DOHH2 (cell line): ENCODE results near the gene BRCA2.

Source experiments
- H3F3A ChIP-seq: fragments of 200-600 bp; sonication (generic), shearing (Covaris generic); 2 replicates; pipeline ENCODE4 v1.6.0; 2016; ENCODE audit warnings: antibody characterized with exemption, mild to moderate bottlenecking; ENCODE audit not compliant: control insufficient read depth, insufficient read depth
- H3K27ac ChIP-seq: fragments of 200-600 bp; sonication (generic); 2 replicates; pipeline ENCODE4 v1.5.1; 2014; ENCODE audit warnings: low read depth, mild to moderate bottlenecking, low read length, moderate library complexity
- H3K27me3 ChIP-seq: fragments of 200-600 bp; sonication (generic); 2 replicates; pipeline ENCODE4 v1.6.1; 2014; ENCODE audit warnings: mild to moderate bottlenecking, low read length, mixed read lengths; ENCODE audit not compliant: control insufficient read depth
- H3K36me3 ChIP-seq: fragments of 200-600 bp; sonication (generic); 2 replicates; pipeline ENCODE4 v1.6.1; 2014; ENCODE audit warnings: mild to moderate bottlenecking, low read length, moderate library complexity, mixed read lengths; ENCODE audit not compliant: control insufficient read depth
- H3K4me1 ChIP-seq: fragments of 200-600 bp; sonication (generic); 2 replicates; pipeline ENCODE4 v1.6.1; 2014; ENCODE audit warnings: mild to moderate bottlenecking, low read length, mixed read lengths; ENCODE audit not compliant: control insufficient read depth
- H3K4me2 ChIP-seq: fragments of 200-600 bp; sonication (generic); 2 replicates; pipeline ENCODE4 v1.6.0; 2014; ENCODE audit warnings: mild to moderate bottlenecking, low read length, moderate library complexity
- H3K4me3 ChIP-seq: fragments of 200-600 bp; sonication (generic); 2 replicates; pipeline ENCODE4 v1.5.1; 2014; ENCODE audit warnings: mild to moderate bottlenecking, low read length, mixed read lengths
- H3K79me2 ChIP-seq: fragments of 200-600 bp; sonication (generic); 2 replicates; pipeline ENCODE4 v1.6.1; 2014; ENCODE audit warnings: mild to moderate bottlenecking, low read length, mixed read lengths; ENCODE audit not compliant: control insufficient read depth
- H3K9me2 ChIP-seq: fragments of 200-600 bp; sonication (generic); replicated peaks from 2 replicates; pipeline ENCODE4 v1.6.1; 2014; ENCODE audit warnings: mild to moderate bottlenecking, low read length, mixed read lengths; ENCODE audit not compliant: control insufficient read depth
- H3K9me3 ChIP-seq: fragments of 200-600 bp; sonication (generic); 2 replicates; pipeline ENCODE4 v1.6.1; 2014; ENCODE audit warnings: antibody characterized with exemption, low read length, mixed read lengths; ENCODE audit not compliant: control insufficient read depth, insufficient read depth
- H4K20me1 ChIP-seq: fragments of 200-600 bp; sonication (generic); 2 replicates; pipeline ENCODE4 v1.6.0; 2014; ENCODE audit warnings: low read depth, mild to moderate bottlenecking, antibody characterized with exemption, low read length, moderate library complexity; ENCODE audit not compliant: control insufficient read depth, insufficient read depth
- EZH2phosphoT487 ChIP-seq: fragments of 200-600 bp; sonication (generic); IDR thresholded peaks from 2 replicates; pipeline ENCODE4 v1.6.1; 2017; ENCODE audit warnings: borderline replicate concordance, mild to moderate bottlenecking, antibody characterized with exemption, low read length, moderate library complexity, mixed read lengths
- TF ChIP-seq, protein P1 (sequence below): fragments of 200-600 bp; sonication (generic); IDR thresholded peaks from one replicate; pipeline ENCODE4 v1.5.1; 2014; ENCODE audit warnings: antibody characterized with exemption, mild to moderate bottlenecking, low read depth, low read length; ENCODE audit not compliant: poor library complexity, severe bottlenecking

Gene BRCA2

DNA sequence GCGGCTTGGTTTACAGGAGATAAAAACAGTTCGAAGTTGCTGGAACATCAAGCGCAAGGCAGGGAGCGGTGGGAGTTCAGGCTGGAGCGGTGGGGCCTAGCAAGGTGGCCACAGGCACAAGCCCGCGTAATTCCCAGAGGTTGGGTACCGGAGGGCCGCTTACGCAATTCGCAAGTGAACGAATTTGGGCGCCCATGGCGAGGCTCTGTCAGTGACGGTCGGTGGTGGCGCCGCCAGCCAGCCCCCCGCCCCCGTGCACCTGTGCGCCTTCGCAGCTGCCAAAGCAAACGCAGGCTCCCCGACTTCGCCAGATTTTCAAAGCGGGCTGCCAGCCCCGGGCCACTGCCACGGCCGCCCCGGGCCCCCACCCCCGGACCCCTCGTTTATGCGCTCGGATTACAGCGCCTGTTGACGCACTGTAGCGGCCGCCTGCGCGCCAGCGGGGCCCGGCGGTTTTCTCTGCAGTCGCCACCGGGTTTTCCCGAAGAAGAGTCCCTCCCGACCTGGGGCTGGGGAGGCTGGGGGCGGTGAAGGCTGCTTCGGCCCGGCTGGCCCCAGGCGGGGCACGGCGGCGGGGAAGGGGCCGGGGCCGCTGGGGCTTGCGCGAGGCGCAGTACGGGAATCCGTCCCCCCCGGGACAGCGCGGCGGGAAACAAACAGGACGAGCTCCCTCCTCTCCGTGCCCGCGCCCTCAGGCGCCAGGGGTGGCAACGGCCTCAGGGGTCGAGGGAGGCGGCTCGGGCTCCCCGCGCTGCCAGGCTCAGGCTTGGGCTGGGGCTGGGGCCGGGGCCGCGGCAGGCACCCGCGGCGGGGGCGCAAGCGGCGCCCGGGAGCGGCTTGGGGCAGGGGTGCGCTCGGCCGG lies 111.9 kb downstream of the BRCA2 start:
- Histone ChIP-seq H3K9me2 (no peaks in the 10 kb centered on the region), H3F3A (no peaks in the 10 kb centered on the region), H3K27ac (no peak overlapping the region), H3K4me2 (peak overlapping the region; percentile 69), H3K27me3 (peaks cover 37% of the 10 kb centered on the region), H4K20me1 (no peaks in the 10 kb centered on the region), H3K4me1 (peaks cover 20% of the 10 kb centered on the region), H3K4me3 (peak overlapping the region; percentile 74), H3K36me3 (no peaks in the 10 kb centered on the region), H3K9me3 (no peaks in the 10 kb centered on the region), H3K79me2 (no peaks in the 10 kb centered on the region)
- no peak; the same call in 1 of the 2 replicates for TF ChIP-seq EZH2phosphoT487
- TF ChIP-seq, protein P1, sequence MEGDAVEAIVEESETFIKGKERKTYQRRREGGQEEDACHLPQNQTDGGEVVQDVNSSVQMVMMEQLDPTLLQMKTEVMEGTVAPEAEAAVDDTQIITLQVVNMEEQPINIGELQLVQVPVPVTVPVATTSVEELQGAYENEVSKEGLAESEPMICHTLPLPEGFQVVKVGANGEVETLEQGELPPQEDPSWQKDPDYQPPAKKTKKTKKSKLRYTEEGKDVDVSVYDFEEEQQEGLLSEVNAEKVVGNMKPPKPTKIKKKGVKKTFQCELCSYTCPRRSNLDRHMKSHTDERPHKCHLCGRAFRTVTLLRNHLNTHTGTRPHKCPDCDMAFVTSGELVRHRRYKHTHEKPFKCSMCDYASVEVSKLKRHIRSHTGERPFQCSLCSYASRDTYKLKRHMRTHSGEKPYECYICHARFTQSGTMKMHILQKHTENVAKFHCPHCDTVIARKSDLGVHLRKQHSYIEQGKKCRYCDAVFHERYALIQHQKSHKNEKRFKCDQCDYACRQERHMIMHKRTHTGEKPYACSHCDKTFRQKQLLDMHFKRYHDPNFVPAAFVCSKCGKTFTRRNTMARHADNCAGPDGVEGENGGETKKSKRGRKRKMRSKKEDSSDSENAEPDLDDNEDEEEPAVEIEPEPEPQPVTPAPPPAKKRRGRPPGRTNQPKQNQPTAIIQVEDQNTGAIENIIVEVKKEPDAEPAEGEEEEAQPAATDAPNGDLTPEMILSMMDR: no peak

- TF ChIP-seq EZH2phosphoT487: no peak; the same call in 1 of the 2 replicates
- TF ChIP-seq, protein P1: no peak
- H3K9me2 ChIP-seq: no peaks in the 10 kb centered on the region
- no peaks in the 10 kb centered on the region for H4K20me1 ChIP-seq
- H3K9me3 ChIP-seq: no peaks in the 10 kb centered on the region
- H3K79me2 ChIP-seq: no peaks in the 10 kb centered on the region
- peaks cover 20% of the 10 kb centered on the region for H3K4me1 ChIP-seq
- H3F3A ChIP-seq: no peaks in the 10 kb centered on the region
- peak within 1 kb of the TSS; percentile 69 for H3K4me2 ChIP-seq
- peak within 1 kb of the TSS; percentile 74 for H3K4me3 ChIP-seq
- no peak within 1 kb of the TSS for H3K27ac ChIP-seq
- H3K27me3 ChIP-seq: peaks cover 40% of the 10 kb centered on the region
- H3K36me3 ChIP-seq: no peaks in the 10 kb centered on the region
Observed at GRCh38 chr13:32427852-32428580, 112.7 kb downstream of the BRCA2 start, which contains the start of gene N4BP2L1. TSS of gene N4BP2L1 (minus strand) at chr13:32428130. CDS start at chr13:32428082, 48 bp downstream.

DNA sequence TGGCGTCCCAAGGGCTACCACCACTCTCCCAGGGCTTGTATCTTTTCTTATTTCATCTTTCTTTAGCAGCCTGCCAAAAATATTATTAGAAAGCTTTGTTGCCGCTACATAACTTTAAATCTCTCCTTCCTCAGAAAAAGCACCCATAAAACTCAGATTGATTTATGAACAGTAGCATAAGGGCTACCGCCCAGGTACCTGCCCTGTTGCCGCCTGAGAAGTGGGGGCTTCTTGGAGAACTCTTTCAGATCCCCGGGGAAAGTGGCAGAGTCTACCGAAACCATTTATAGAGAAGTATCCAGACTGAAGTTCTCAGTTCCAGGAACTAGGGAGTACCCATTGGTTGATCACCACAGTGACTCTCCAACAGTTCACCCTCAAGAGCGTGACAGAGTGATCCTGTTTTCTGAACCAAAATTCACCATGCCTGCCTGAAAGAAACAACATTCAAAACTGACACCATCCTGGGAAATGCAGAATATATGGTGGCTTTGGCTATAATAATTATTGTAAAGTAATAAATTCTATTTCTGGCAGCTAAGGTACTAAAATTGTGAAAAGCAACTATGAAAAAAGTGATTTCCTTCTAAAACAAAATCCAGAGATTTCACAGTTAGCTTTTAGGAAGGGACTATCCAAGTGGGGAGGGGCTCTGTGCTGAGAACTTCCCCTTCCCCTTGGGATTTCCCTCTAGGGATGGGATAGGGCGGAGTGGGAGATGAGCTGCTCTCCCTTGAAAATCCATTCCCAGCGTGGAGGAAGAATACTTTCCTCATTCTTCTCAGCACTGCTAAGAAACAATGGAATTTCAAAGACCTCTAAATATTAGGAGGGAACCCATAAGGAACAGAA lies 113.5 kb downstream of the BRCA2 start:
- Histone ChIP-seq H3K4me2 (peak overlapping the region; percentile 69), H3K4me1 (peaks cover 20% of the 10 kb centered on the region), H3K79me2 (no peaks in the 10 kb centered on the region), H3K36me3 (no peaks in the 10 kb centered on the region), H3F3A (no peaks in the 10 kb centered on the region), H3K9me2 (no peaks in the 10 kb centered on the region), H3K27ac (no peak overlapping the region), H4K20me1 (no peaks in the 10 kb centered on the region), H3K4me3 (peak overlapping the region; percentile 74), H3K9me3 (no peaks in the 10 kb centered on the region), H3K27me3 (peaks cover 40% of the 10 kb centered on the region)
- no peak; the same call in 1 of the 2 replicates for TF ChIP-seq EZH2phosphoT487
- TF ChIP-seq, protein P1: no peak
